M059J (cell line): ENCODE measurements around the gene ADGRL3. TPM values are rescaled to one million over a fixed set of nuclear protein-coding genes. Genes with fewer than 3 reads are reported as not detected.

Source experiments
- DNase-seq: peaks from one replicate; pipeline ENCODE4 v3.0.0-alpha.2; 2012; ENCODE audit warnings: low read depth
- total RNA-seq: library from RNA; depleted of rRNA; stranded (reverse); fragments of >200 nt; shearing (Covaris generic); gene quantifications from 2 replicates; pipeline ENCODE4 v1.2.3, GENCODE V29; 2014

The ADGRL3 gene
- total RNA-seq, 1 experiment from 2014 or later, result not detected

DNA sequence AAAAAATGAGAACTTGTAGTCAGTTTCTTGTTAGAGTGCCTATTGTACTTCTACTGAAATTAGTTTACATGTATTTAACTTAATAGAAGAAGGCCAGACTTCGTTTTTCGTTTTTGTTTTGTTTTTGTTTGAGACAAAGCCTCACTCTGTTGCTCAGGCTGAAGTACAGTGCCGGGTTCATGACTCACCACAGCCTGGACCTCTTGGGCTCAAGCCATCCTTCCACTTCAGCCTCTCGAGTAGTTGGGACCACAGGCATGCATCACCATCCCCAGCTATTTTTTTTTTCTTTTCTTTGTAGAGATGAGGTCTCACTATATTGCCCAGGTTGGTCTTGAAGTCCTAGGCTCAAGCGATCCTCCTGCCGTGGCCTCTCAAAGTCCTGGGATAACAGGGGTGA is 793.9 kb downstream of the ADGRL3 start:
- peak; percentile 0 for DNase-seq

DNA sequence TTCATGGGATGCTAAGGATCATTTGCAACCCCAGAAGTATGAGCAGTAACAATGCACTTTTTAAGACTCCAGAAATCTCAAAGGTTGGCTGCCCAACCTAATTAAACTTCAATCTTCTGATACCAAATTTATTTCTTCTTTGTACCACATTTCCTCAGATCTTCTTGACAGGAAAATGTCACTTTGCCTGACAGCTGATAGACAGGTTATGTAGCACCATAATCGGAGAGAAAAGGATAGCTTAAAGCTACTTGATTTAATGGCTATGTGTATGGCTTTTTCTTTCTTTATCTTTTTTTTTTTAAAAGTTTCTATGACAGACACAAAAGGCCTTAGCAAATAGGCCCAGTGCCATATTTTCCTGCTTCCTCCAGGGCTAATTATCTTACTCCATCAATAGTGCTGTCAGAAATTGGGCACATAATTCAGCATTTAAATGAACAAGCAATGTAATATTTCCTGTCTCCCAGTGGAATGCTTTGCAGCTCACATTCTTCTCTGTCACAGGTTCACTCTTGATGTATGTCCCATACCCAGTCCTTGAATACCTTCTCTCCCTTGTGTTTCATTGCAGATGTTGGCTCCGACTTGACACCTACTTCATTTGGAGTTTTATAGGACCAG is 795.7 kb downstream of the ADGRL3 start:
- no peak for DNase-seq

DNA sequence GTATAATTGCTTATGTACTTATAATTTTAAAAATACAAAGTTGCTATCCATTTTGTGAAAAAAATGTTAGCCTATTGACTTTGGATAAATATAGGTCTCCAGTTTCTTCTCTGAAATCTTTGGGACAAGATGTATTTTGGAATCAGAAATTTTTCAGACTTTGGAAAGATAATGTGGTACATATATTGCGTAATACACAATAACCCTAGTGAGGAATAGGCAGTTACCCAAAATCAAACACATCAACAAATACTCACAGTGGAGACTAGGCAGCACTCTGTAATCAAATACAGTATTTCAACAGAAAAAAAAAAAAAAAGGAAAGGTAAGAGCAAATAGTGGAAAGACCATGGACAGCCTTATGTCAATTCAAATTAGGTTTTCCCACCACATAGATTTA is 796.8 kb downstream of the ADGRL3 start:
- DNase-seq, result no peak

DNA sequence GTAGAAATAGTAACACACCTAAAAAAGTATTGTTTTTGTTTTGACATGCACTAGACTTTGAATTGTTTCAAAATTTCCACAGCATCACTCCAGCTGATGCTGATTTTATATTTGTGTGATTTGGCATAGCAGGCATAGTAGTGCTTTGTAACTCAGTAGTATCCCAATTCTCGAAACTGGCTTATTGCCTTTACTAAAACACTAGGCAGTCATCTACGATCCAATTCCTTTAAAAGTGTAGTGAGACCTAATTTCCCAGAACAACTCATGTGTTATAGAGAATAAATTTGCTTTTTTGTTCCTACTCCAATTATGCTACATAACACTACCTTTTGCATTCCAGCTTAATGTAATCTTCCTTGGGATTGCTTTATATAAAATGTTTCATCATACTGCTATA is 797.7 kb downstream of the ADGRL3 start:
- DNase-seq, result no peak

- no peak for DNase-seq
Observed at GRCh38 chr4:62003695-62004094, 803.6 kb downstream of the ADGRL3 start.

DNA sequence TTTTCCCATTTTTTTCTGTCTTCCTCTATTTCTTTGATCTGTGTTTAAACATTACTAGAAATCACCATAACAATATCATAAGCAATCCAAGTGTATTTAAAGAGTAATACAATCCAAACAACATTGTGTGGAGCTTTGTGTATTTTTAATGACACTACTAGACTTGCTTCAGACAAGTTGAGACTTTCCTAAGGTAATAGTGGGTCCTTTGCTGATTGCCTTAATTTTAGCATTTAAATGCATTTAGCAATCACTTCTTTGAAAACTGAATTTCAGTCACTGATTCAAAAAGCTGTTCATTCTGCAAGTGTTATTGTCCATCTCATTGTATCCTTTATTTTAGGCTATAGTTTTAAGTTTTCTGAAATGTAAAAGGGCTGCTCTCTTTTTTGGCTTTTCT is 804.8 kb downstream of the ADGRL3 start:
- no peak for DNase-seq

DNA sequence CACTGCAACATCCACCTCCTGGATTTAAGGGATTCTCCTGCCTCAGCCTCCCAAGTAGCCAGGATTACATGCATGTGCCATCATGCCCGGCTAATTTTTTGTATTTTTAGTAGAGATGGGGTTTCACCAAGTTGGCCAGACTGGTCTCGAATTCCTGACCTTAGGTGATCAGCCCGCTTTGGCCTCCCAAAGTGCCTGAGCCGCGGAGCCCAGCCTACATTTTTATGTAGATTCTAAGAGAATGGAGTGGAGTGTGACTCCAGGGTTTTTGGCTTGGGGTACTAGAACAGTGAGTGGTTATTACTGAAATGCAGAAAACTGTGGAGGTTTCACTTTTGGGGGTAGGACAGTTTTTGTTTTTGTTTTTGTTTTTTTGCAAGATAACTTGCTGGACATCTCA is 806.0 kb downstream of the ADGRL3 start:
- DNase-seq, result no peak

DNA sequence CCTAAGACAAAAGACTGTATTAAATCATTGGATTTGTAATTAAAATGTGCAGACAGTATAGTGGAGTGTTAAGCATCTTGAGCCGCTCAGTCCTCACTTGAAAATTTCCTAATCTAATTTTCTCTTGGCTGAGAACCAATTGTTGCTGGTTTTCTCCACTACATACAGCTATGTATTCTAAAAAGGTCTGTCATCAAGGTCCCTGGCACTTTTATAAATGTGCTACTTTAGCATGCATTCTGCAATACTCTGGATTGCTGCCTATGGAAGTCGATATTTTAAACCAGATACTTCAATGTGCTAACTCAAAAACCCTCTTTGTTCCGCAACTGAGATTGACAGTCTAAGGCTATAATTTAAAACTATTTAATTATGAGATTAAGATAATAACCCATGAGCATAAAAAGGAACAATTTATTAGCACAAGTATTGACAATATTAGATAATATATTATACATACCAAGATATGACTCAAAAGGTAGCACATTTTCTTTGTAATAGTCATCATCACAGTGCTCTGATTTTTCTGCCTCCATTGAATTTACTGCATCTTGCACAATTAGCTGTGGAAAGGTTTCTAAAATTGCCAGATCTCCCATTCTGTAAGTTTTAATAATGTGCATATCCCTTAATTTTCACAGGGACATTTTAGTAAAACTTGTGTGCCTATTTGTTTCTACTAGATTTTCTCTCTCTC is 815.1 kb downstream of the ADGRL3 start:
- DNase-seq, result no peak

DNA sequence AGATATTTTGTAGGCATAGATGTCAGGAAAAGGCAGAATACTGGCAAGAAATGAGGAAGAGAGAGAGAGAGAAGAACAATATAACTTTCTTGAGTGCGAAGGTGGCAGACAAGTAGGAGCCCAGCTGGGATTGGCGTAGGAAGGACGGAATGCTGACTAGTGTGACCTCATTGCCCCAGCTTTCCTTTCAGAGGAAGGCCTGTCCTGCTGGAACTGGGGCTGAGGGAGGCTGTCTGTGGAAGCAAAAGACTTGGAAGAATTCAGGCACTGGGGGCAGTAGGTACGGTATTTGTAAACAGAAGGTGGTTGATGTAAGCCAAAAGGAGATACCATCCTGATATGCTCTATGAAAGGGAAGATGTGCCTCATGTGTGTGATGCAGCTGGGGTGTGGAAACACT is 818.4 kb downstream of the ADGRL3 start:
- DNase-seq, result no peak

DNA sequence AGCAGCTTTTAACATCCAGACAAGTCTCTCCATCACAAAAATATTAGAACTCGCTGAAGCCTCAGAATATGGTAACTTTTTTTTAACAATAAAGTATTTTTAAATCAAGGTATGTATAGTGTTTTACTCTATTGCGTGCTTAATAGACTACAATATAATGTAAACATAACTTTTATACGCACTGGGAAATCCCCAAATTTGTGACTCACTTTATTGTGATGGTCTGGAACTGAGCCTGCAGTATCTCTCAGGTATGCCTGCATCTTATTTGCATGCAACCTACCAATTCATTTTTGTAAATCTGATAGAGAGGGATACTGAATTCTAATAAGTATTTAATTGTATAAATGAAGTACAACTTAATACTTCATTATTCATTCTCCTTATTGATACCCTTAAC is 823.5 kb downstream of the ADGRL3 start:
- DNase-seq, result no peak

- DNase-seq, result no peak
Observed at GRCh38 chr4:62028745-62029144, 828.6 kb downstream of the ADGRL3 start.

GRCh38 chr4:62030958-62031357 is 830.8 kb downstream of the ADGRL3 start:
- DNase-seq, result no peak

DNA sequence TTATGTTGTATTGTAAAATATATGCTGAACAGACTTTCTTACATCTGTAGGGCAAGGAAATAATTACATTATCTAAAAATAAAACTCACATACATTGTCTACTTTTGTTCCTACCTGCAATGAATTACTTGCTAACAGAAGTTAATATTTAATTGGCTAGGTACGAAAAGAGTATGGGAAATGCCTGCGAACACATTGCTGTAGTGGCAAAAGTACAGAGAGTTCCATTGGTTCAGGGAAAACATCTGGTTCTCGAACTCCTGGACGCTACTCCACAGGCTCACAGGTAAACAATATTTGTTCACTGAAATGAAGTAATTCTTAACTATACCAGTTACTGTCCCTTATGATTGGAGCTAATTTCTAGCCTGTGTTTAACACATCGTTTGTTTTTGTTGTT is 837.4 kb downstream of the ADGRL3 start:
- DNase-seq, result no peak

DNA sequence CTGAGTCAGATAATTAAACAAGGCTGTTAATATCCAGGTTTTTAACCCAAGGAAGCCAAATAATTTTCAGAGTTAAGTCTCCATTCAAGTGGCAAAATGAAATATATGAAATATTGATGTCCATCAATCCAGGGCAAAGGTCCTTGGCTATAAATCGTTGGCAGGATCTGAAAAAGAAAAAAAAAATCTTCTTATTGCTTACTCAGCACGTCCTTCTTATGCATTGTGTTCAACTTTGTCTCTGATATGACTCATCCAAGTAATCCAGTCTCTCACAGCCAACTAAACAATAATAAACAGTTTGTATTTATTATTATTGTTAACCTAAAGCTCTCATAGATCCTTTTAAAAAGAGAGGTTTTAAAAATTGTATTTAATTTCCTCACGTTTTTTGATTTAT is 851.2 kb downstream of the ADGRL3 start:
- no peak for DNase-seq

DNA sequence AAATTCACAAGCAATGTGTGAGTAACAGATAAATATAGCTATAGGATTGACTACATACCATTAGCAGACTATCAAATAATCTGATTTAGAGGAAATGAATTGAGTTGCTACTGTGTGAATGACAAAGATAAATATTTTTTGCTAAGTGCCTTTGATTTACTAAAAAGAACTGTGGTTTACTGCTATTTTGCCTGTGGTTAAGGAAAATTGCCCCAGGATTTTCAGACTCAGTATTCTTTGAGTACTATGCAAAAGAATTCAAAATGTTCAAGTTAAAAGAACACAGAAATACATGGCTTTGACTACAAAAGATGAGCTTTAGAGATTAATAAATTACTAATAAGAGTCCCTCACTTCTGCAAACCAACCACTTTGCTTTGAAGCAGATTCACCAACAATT is 853.8 kb downstream of the ADGRL3 start:
- no peak for DNase-seq

- no peak for DNase-seq
Observed at GRCh38 chr4:62057031-62057430, 856.9 kb downstream of the ADGRL3 start.

GRCh38 chr4:62058571-62058970 is 858.4 kb downstream of the ADGRL3 start:
- no peak for DNase-seq

DNA sequence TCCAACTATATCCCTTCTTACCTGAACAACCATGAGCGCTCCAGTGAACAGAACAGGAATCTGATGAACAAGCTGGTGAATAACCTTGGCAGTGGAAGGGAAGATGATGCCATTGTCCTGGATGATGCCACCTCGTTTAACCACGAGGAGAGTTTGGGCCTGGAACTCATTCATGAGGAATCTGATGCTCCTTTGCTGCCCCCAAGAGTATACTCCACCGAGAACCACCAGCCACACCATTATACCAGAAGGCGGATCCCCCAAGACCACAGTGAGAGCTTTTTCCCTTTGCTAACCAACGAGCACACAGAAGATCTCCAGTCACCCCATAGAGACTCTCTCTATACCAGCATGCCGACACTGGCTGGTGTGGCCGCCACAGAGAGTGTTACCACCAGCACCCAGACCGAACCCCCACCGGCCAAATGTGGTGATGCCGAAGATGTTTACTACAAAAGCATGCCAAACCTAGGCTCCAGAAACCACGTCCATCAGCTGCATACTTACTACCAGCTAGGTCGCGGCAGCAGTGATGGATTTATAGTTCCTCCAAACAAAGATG is 870.2 kb downstream of the ADGRL3 start:
- no peak for DNase-seq

DNA sequence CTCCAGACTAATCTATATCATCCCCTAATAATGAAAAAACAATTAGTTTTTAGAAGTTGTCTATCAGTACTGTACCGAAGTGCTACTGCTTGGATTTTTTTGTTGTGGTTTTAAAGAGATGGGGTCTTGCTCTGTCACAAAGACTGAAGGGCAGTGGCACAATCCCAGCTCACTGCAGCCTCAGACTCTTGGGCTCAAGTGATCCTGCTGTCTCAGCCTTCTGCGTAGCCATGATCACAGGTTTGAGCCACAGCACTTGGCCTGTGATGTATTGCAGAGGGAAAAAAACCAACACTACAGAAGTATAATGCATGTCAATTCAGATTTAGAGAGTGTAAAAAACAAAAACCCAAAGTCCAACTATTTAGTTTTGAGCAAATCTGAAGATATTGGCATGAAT is 875.0 kb downstream of the ADGRL3 start:
- no peak for DNase-seq

DNA sequence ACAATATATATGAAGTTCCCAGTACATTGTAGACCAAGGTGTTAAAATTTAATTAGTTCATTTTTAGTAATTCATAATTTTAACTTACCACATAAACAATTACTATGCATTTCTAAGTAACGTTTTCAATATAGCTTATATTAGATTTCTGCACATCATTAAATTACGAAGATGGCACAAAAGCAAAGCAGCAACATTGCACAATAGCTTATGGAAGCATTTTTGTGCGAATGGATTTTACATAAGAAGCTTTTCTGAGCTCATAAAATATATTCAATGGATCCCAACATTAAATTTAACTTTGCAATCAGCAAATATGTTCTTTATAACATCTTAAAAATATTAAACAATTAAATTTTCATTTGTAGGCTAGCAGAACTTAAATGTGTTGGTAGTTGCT is 875.4 kb downstream of the ADGRL3 start:
- DNase-seq, result no peak

- no peak for DNase-seq
Observed at GRCh38 chr4:62077406-62077805, 877.3 kb downstream of the ADGRL3 start.

DNA sequence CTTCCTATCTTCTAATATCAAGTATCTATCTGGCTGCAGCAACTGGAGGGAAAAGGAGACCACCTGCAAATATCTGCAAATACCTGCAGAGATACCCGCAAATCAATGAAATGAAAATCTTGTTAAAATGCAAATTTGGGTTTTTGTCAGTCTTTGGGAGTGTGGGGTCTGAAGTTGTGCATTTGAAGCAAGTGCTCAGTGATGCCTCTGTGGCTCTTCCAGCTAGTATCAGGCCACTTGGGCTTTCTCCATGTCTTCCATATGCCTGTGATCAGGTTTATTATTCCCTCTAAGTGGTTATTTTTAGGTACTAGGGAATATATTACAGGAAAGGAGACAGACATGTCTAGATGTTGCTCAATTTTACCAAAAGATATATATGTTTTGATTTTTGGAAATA is 880.3 kb downstream of the ADGRL3 start:
- no peak for DNase-seq

DNA sequence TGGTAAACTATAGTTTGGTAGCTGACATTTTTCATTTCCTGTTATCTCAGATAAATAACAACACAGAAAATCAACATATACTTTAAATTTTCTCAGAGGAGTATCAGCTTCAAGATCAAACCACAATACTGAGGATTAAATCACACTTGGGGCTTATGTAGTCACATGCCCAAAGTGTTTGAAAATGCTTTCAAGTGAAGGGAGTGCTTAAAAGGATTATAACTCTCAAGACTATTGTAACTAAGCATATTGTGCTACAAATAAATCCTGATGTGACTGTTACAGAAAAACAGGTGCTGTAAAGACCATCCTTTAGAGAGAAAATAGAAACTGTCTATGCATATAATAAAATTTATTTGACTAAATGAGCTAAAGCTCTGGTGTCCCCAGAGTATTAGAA is 887.6 kb downstream of the ADGRL3 start:
- no peak for DNase-seq

DNA sequence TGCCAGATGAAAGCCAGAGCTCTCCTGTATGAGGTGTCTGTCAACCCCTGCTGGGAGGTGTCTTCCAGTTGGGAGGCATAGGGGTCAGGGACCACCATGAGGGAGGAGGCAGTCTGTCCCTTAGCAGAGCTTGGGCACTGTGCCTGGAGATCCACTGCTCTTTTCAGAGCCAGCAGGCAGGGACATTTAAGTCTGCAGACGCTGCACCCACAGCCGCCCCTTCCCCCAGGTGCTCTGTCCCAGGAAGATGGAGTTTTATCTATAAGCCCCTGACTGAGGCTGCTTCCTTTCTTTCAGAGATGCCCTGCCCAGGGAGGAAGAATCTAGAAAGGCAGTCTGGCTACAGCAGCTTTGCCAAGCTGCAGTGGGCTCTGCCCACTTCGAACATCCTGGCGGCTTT is 893.6 kb downstream of the ADGRL3 start:
- no peak for DNase-seq
